Activated T-helper 2 cell treated with anti-CD3 and anti-CD28 coated beads, Interferon-gamma antibody, Interleukin-2, Interleukin-4, amounts not matched to agents 10 μg/mL and 5 μg/mL and 100 μg/mL, durations not matched to agents 14 hours and 24 hours and 36 hours (primary cell): ENCODE data around the gene CRYZ. TPM values are rescaled to one million over a fixed set of nuclear protein-coding genes. Genes with fewer than 3 reads are reported as not detected.

Experiments
- DNase-seq: peaks from one replicate; pipeline ENCODE4 v3.0.0; 2021; ENCODE audit warnings: low spot score
- H3K27ac Mint-ChIP-seq: one replicate; pipeline ENCODE4 v1.8.0; 2021; ENCODE audit warnings: mixed read lengths
- H3K27me3 Mint-ChIP-seq: one replicate; pipeline ENCODE4 v1.8.0; 2021; ENCODE audit warnings: low read depth, mixed read lengths
- H3K36me3 Mint-ChIP-seq: one replicate; pipeline ENCODE4 v1.8.0; 2021; ENCODE audit warnings: low read depth, mixed read lengths
- H3K4me1 Mint-ChIP-seq: one replicate; pipeline ENCODE4 v1.8.0; 2021; ENCODE audit warnings: low read depth, mixed read lengths
- H3K4me3 Mint-ChIP-seq: one replicate; pipeline ENCODE4 v1.8.0; 2021; ENCODE audit warnings: low read depth, mild to moderate bottlenecking, moderate library complexity, mixed read lengths
- H3K9me3 Mint-ChIP-seq: one replicate; pipeline ENCODE4 v1.8.0; 2021; ENCODE audit warnings: mixed read lengths
- intact Hi-C: fragments of 100-400 bp; cut with micrococcal nuclease; formaldehyde crosslinking; loops from one replicate; pipeline ENCODE4 v1.15.1; 2023
- total RNA-seq: library from RNA; stranded (reverse); gene quantifications from 2 replicates; pipeline ENCODE4 v1.2.3, GENCODE V29; 2022

The CRYZ gene
- total RNA-seq, 1 donor from 2014 or later: 21.3 TPM

DNA sequence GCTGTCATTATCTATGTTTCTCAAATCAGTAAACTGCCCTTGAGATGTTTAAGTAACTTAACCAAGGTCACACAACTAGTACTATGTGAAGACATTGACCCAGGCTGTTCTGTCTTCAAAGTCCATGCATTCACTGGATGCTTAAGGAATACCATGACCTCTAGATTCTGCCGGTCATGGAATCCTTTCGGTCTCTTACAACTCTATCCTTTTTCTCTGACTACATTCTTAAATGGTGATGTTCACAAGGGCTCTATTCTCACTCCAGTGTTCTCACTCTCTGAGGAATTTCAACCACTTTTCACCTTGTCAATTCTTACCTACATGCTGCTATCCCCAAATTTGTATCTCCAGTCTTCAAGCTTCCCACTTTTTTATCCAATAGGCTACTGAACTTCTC, 15.2 kb downstream of the CRYZ start:
- H3K9me3 Mint-ChIP-seq: no peaks in the 10 kb centered on the region
- intact Hi-C loops: no loop called here
- DNase-seq: no peak
- H3K27ac Mint-ChIP-seq: no peak overlapping the region
- H3K4me1 Mint-ChIP-seq: no peaks in the 10 kb centered on the region
- no peak overlapping the region for H3K4me3 Mint-ChIP-seq
- H3K27me3 Mint-ChIP-seq: no peaks in the 10 kb centered on the region
- H3K36me3 Mint-ChIP-seq: peaks cover 19% of the 10 kb centered on the region

DNA sequence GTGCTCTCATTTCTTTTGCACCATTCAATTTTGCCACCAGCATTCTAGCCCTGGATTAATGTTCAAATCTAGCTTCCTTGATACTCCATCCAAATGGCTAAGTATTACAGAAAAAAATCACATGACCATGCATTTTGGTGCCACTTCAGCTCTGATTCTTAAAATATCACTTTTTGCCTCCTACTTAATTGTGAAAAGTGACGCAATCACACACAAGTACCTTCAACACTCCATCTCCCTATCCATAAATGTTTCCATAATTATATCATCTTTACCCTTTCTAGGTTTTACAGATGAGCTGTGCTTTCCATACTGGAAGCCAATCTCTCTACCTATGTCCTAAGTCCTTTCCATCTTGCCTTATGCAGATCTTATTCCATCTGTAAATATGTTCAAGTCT, 16.0 kb downstream of the CRYZ start:
- Mint-ChIP-seq H3K36me3 (peaks cover 14% of the 10 kb centered on the region), H3K27me3 (no peaks in the 10 kb centered on the region), H3K4me1 (no peaks in the 10 kb centered on the region), H3K4me3 (no peak overlapping the region), H3K27ac (no peak overlapping the region), H3K9me3 (no peaks in the 10 kb centered on the region)
- no peak for DNase-seq
- intact Hi-C loops: no loop called here

DNA sequence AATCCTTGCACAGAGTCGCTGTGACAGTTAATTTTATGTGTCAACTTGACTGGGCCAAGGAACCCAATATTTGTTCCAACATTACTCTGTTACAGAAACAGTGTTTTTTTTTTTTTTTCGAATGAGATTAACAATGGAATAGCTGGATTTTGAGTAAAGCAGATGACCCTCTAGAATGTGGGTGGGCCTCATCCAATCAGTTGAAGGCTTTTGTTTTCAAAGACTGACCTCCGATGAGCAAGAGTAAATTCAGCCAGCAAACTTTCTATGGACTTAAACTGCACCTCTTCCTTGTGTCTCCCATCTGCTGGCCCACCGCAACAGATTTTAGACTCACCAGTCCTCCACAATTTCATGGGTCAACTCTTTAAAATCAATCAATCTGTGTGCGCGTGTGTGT, 17.0 kb downstream of the CRYZ start:
- intact Hi-C loops: no loop called here

DNA sequence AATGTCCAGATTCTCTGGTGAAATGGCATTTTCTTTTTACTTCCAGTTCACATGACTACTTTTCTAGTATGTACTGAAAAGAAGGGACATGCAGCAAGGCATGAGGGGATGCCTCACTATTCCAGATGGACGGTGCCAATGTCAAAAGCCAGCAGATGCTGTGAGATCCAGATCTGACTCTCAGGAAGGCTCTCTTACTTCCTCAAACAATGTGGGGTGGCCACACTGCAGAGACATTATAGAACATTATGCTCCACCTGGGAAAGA, 17.7 kb downstream of the CRYZ start:
- intact Hi-C loops: no loop called here
- Mint-ChIP-seq H3K4me1 (no peaks in the 10 kb centered on the region), H3K27ac (no peak overlapping the region), H3K4me3 (no peak overlapping the region), H3K27me3 (no peaks in the 10 kb centered on the region), H3K36me3 (peaks cover 10% of the 10 kb centered on the region), H3K9me3 (no peaks in the 10 kb centered on the region)
- DNase-seq: no peak

More for the DNA sequence above, 17.0 kb downstream of the CRYZ start:
- H3K27ac Mint-ChIP-seq: no peak overlapping the region
- no peak for DNase-seq
- H3K9me3 Mint-ChIP-seq: no peaks in the 10 kb centered on the region
- H3K36me3 Mint-ChIP-seq: peaks cover 7% of the 10 kb centered on the region
- no peaks in the 10 kb centered on the region for H3K27me3 Mint-ChIP-seq
- no peaks in the 10 kb centered on the region for H3K4me1 Mint-ChIP-seq
- no peak overlapping the region for H3K4me3 Mint-ChIP-seq

DNA sequence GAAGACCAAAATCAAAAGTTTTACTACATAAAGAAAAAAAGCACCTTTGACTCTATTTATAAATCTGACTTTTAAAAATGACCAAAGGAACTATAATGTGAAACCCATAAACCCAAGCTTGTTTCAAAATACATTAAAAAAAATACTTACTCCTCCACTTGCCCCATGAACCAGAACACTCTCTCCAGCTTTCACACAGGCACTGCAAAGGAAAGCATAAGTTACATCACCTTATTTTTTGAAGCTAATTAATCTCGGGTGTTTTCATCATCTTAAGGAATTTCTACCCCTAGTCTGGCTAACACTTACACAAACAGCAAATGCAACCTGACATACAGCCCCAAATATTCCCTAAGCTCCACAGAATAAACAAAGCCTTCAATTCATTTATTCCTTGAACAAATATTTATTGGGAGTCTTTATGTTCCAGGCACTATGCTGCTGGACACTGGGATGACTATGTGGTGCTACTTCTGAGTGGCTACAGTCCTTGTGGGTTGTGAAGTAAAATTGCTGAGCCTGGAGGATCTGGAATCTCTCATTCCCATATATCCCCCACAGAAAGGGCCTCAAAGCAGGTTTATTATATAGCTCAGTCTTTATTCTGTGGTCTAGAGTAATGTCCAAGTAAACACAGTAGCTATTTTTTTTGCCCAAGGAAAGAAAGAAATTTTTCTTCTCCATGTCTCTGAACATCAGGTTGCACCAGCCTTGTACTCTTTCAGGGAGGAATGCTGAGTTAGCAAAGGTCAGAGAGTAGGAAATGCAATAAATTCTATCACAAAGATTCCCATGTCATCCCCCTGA, 18.2 kb downstream of the CRYZ start:
- Mint-ChIP-seq H3K27me3 (no peaks in the 10 kb centered on the region), H3K4me3 (no peak overlapping the region), H3K4me1 (no peaks in the 10 kb centered on the region), H3K9me3 (no peaks in the 10 kb centered on the region), H3K27ac (no peak overlapping the region), H3K36me3 (peaks cover 10% of the 10 kb centered on the region)
- no peak for DNase-seq
- intact Hi-C loops: no loop called here

DNA sequence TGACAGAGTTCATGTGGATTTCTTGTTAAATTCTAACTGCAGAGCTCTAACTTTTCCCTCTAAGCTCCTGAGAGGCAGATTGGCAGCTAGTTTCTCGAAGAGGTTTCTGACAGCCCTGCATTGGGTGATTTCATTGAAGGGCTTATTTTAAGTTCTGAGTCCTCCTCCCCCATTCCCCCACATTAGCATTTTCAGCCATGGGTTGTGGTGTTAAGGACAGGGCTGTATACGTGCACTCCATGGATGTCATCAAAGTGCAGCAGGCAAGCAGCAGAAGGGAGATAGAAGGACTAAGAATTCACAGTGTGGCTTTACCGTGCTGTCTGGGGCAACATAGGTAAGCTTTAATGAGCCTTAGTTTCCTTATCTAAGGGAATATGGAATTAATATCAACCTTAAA, 19.0 kb downstream of the CRYZ start:
- Mint-ChIP-seq H3K9me3 (no peaks in the 10 kb centered on the region), H3K27ac (no peak overlapping the region), H3K4me1 (no peaks in the 10 kb centered on the region), H3K4me3 (no peak overlapping the region), H3K27me3 (no peaks in the 10 kb centered on the region), H3K36me3 (peaks cover 12% of the 10 kb centered on the region)
- no peak for DNase-seq
- intact Hi-C loops: no loop called here

DNA sequence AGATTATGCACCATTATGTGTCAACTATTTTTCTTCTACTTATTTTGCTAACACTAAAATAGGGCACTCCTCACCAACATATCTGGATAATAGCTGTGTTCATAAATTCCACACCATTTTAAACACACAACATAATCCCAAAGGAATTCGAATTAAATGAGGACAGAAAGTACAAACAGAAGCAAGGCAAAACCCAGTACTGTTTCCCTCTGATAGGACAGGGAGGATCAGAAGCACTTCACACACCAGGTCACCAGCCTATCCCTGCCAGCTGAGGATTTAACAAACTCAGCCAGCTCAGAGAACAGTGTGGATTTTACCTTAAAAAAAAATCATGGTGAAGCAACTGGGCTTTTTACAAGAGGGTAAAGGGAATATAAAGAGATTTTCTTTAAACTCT, 20.0 kb downstream of the CRYZ start:
- Mint-ChIP-seq H3K4me1 (peaks cover 4% of the 10 kb centered on the region), H3K9me3 (no peaks in the 10 kb centered on the region), H3K27me3 (no peaks in the 10 kb centered on the region), H3K27ac (no peak overlapping the region), H3K36me3 (peaks cover 12% of the 10 kb centered on the region), H3K4me3 (no peak overlapping the region)
- intact Hi-C loops: no loop called here
- DNase-seq: no peak

DNA sequence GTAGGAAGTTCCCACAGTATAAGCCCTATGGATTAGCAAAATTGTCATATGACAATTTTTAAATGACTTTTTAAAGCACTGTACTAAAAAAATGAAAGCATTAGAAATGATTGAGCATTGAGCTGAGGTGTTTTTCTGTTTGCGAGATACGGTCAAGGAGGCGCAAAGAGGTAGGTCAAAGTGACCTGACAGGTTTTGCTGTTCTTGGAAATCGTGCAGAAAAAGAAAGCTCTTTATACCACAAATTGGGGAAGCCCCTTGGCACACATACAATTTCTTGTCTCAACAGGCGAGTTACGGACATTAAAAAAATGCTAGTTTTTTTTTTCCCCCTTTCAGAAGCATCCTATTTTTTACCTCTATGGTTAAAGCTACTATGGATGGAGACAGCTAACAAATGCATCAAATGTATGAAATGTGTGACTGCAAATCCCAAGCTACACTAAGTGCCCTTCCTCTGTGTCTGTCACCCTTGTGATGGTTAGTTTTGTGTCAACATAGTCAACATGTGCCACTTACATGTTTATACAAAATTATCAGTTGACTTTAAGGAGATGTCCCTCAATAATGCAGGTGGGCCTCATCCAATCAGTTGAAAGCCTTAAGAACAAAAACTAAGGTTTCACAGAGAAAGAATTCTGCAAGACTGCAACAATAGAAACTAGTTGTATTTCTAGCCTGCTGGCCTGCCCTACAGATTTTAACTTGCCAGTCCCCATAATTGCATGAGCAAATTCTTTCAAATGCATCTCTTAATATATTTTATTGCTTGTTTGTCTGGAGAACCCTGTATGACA, 29.3 kb downstream of the CRYZ start:
- intact Hi-C loops: no loop called here
- no peaks in the 10 kb centered on the region for H3K9me3 Mint-ChIP-seq
- peaks cover 8% of the 10 kb centered on the region for H3K4me1 Mint-ChIP-seq
- H3K27me3 Mint-ChIP-seq: no peaks in the 10 kb centered on the region
- H3K27ac Mint-ChIP-seq: no peak overlapping the region
- H3K36me3 Mint-ChIP-seq: peaks cover 3% of the 10 kb centered on the region
- no peak for DNase-seq
- H3K4me3 Mint-ChIP-seq: no peak overlapping the region

DNA sequence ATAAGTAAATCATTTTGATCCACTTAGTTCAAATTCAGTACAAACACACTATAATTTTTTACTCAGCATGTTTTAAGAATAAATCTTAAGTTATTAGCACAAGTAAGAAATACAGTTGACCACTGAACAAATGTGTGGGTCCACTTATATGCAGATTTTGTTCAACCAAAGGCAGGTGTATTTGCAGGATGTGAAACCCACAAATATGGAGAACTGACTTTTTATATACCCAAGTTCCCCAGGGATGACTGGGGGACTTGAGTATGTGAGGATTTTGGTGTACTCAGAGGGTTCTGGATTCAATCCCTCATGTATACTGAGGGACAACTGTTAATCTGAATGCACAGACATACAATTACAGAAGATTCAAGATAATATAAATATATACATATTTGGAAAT, 33.5 kb downstream of the CRYZ start:
- Mint-ChIP-seq H3K4me3 (no peak overlapping the region), H3K4me1 (peaks cover 3% of the 10 kb centered on the region), H3K36me3 (no peaks in the 10 kb centered on the region), H3K27me3 (peaks cover 2% of the 10 kb centered on the region), H3K27ac (no peak overlapping the region), H3K9me3 (no peaks in the 10 kb centered on the region)
- intact Hi-C loops: loop anchor here (5.0 kb wide), 1 partner anchor 33 kb away; the partner anchor contains the start of genes CRYZ and TYW3
- no peak for DNase-seq

DNA sequence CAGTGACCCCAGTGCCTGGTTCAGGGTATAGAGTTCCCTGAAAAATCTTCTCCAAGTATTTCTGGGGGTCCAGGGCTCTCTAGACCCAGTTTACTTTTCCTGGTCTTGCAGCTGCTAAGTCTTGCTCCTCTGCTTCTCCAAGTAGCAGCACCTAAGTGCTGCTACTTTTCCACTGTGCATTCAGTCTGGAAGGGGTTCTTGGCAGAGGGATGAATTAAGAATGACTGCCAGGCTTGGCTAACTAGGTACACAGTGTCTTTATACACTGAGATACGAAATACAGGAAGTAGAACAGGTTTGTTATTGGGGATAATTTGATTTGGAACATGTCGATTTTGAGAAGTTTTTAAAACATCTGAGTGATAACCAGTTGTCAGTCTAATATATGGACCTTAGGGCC, 35.0 kb downstream of the CRYZ start:
- Mint-ChIP-seq H3K36me3 (no peaks in the 10 kb centered on the region), H3K4me1 (peaks cover 3% of the 10 kb centered on the region), H3K9me3 (no peaks in the 10 kb centered on the region), H3K4me3 (no peak overlapping the region), H3K27ac (no peak overlapping the region), H3K27me3 (peaks cover 2% of the 10 kb centered on the region)
- intact Hi-C loops: loop anchor here (5.0 kb wide), 1 partner anchor 34 kb away; the partner anchor contains the start of genes CRYZ and TYW3
- no peak for DNase-seq

DNA sequence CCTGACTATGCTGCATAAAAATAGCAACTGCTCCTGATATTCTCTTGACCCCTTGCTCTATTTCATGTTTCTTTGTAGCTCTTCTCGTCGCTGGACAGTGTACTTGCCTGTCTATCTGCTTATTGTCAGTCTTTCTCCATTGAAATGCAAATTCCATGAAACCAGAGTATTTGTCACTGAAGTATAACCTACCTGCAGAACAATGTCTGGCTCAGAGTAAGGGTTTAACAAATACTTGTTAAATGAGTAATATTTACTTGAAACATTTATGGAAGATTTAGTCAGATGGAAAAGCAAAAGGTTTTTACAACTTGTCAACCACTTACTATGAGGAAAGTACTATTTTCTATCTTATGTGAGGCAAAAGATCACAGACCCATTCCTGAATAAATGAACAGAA, 39.4 kb downstream of the CRYZ start:
- DNase-seq: no peak
- H3K4me3 Mint-ChIP-seq: no peak overlapping the region
- H3K27me3 Mint-ChIP-seq: peaks cover 2% of the 10 kb centered on the region
- peaks cover 1% of the 10 kb centered on the region for H3K4me1 Mint-ChIP-seq
- no peak overlapping the region for H3K27ac Mint-ChIP-seq
- H3K36me3 Mint-ChIP-seq: no peaks in the 10 kb centered on the region
- H3K9me3 Mint-ChIP-seq: no peaks in the 10 kb centered on the region
- intact Hi-C loops: no loop called here

DNA sequence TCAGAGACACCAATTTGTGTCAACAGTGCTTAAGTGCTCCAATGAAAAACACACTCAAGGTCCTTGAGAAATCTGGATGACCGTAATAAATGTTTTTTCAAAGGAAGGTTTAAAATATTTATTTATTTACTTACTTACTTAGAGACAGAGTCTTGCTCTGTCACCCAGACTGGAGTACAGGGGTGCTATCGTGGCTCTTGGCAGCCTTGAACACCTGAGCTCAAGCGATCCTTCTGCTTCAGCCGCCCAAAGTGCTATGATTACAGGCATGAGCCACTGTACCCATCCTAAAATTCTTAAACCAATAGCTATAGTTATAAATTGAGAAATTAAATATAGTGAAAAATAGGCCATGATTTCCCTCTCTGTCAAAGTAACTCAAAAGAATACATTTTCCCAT, 41.9 kb downstream of the CRYZ start:
- intact Hi-C loops: no loop called here
- H3K27me3 Mint-ChIP-seq: peaks cover 2% of the 10 kb centered on the region
- no peak overlapping the region for H3K4me3 Mint-ChIP-seq
- H3K4me1 Mint-ChIP-seq: peaks cover 1% of the 10 kb centered on the region
- DNase-seq: no peak
- no peaks in the 10 kb centered on the region for H3K36me3 Mint-ChIP-seq
- no peaks in the 10 kb centered on the region for H3K9me3 Mint-ChIP-seq
- no peak overlapping the region for H3K27ac Mint-ChIP-seq

DNA sequence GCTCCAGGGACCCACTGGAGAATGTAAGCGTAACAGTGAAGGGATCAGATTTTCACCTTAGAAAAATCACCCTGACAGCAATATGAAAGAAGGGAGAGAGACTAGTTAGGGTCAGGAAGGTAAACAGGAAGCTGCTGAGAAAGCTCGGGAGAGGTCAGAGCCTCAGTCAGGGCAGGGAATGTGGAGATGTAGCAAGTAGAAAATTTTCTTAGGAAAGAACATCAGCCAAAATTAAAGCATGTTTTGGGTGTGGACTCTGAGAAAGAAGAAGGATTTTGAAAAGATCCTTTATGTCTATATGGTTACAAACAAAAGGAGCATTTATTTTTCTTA, 42.5 kb downstream of the CRYZ start:
- Mint-ChIP-seq H3K36me3 (no peaks in the 10 kb centered on the region), H3K27ac (no peak overlapping the region), H3K4me1 (peaks cover 1% of the 10 kb centered on the region), H3K9me3 (no peaks in the 10 kb centered on the region), H3K4me3 (no peak overlapping the region), H3K27me3 (peaks cover 3% of the 10 kb centered on the region)
- intact Hi-C loops: no loop called here
- no peak for DNase-seq
